M059J (cell line): Measurements from ENCODE around the gene MAML2. TPM values are rescaled to one million over a fixed set of nuclear protein-coding genes. Genes with fewer than 3 reads are reported as not detected.
A peak's percentile ranks its signal among the peaks of the same experiment; 100 is the strongest.
"Not testable (repeated sequence)": the region's sequence is repeated elsewhere in the genome, so short reads cannot be mapped to it uniquely, and the experiment has no call there.

Source experiments
- DNase-seq: peaks from one replicate; pipeline ENCODE4 v3.0.0-alpha.2; 2012; ENCODE audit warnings: low read depth
- total RNA-seq: library from RNA; depleted of rRNA; stranded (reverse); fragments of >200 nt; shearing (Covaris generic); gene quantifications from 2 replicates; pipeline ENCODE4 v1.2.3, GENCODE V29; 2014

The MAML2 gene
- total RNA-seq, 1 experiment from 2014 or later: 14.0 TPM

DNA sequence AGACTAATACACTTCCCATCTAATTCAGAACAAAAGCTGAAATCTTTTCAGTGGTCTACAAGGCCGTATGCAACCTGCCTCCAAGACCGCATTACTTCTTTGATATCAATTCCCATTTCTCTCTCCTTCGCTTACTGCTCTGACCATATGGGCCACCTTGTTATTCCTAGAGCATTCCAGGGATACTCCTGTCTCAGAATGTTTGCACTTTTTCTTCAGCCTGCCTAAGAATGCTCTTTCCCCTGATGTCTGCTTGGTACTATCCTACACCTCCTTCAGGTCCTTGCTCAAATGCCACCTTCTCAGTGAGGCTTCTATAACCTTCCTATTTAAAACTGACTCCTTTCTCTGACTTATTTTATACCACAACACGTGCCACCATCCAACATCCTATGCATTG, 71.2 kb downstream of the MAML2 start:
- DNase-seq: no peak

- DNase-seq: not testable (repeated sequence)
Observed at GRCh38 chr11:96271352-96271751, 71.6 kb downstream of the MAML2 start.

- DNase-seq: not testable (repeated sequence)
Observed at GRCh38 chr11:96268527-96268926, 74.5 kb downstream of the MAML2 start.

DNA sequence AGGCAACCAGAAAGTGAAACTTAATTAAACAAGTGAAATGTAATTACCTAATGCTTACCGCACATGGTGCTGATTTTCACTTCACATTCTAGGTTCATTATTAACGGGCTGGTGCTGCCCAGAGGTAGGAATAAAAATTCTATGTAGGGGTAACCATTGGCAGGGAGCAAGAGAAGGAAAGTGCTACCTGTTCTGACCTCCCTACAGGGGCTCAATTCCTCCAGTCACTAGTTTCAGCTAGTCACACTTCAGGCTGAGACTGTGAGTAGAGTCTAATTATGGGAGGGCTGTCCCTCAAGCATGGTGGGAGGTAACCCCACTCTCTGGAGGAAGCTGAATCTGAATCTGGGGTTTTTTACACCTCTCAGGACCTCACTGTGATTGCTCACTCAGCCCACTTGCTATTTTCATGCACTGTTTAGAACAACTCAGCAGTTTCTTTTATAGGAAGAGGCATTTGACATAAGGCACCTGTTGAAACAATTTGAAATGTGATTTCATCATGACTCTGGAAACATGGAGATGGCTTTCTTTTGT, 75.4 kb downstream of the MAML2 start:
- no peak for DNase-seq

DNA sequence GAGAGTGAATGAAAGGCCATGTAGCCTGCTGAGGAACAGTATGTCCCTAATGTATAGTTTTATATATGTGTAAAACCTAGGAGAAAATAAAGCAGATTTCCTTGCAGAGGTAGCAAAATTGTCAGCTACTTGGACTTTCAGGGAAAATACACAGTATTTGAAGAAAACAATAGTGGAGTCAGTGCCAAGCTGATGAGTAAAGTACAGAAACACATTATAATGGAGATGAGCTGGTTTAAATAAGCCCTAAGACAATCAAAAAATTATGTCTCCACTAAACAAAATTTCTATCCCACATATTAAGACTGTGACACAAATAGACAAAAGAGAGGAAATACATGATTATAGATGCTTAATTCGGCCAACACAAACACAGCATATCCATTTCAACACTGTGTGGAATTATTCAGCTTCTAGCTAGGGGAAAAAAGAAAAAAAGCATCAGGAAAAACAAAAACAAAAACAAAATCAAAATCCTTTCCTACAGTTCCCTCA, 75.9 kb downstream of the MAML2 start:
- no peak for DNase-seq

GRCh38 chr11:96265972-96266371, 77.0 kb downstream of the MAML2 start:
- DNase-seq: no peak

DNA sequence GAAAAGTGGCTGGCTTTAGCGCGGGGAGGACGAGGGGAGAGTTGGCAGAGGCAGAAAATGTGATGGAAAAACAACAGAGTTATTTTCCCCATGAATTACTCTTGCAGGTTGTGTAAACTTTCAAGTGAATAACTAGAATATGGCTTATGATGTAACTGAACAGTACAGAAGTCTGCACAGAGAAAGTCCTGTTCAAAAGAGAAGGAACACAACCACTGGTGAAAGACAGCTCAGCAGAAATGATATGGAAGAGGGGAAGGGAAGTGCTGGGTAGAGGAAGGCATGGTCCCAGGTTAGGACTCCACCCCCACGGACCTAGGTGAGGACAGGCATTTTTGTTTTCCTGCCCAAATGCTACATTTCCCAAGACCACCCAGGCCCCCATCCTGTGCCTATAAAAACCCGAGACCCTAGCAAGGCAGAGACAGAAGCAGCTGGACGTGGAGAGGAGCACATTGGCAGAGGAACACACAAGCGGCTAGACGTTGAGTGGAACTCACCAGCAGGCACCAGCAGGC, 77.7 kb downstream of the MAML2 start:
- DNase-seq: no peak

- DNase-seq: peak; percentile 73
Observed at GRCh38 chr11:96264364-96264763, 78.6 kb downstream of the MAML2 start.

GRCh38 chr11:96263238-96263763, 79.7 kb downstream of the MAML2 start:
- peak; percentile 83 for DNase-seq

DNA sequence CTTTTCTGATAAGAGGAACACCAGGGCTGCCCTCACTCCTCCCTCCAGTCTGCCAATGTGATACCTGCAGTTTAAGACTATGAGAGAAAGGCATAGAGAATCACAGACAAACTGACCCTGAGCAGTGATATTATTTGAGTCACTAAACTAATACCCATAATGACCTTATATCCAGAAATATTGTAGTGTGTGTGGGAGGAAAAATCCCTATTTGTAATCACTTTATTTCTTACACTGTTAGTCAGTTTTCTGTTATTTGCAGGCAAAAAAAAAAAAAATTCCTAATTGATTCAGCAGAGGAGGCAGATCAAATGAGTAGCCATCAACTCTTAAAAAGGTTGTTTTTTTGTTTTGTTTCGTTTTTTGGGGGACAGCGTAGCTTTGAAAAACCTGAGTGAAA, 82.5 kb downstream of the MAML2 start:
- no peak for DNase-seq

DNA sequence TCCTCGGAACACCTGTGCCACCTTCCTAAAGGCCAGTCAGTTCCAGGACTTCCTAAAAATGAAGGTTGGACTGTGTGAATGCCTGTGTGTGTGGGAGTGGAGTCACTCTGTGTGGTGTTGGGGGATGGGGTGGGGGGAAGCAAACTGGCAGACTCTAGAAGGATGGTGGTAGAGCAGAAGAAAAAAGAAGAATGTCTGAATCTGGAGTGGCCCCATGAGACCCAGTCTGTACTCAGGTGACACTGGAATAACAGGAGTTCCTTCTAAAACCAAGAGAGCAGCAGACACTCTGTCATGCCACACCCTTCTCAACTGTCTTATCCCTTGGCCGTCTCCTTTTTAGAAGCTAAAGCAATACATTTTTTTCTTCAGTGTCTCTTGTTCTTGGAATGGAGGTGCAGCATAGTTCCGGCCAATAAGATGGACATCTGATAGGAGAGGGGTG, 82.9 kb downstream of the MAML2 start:
- DNase-seq: no peak

DNA sequence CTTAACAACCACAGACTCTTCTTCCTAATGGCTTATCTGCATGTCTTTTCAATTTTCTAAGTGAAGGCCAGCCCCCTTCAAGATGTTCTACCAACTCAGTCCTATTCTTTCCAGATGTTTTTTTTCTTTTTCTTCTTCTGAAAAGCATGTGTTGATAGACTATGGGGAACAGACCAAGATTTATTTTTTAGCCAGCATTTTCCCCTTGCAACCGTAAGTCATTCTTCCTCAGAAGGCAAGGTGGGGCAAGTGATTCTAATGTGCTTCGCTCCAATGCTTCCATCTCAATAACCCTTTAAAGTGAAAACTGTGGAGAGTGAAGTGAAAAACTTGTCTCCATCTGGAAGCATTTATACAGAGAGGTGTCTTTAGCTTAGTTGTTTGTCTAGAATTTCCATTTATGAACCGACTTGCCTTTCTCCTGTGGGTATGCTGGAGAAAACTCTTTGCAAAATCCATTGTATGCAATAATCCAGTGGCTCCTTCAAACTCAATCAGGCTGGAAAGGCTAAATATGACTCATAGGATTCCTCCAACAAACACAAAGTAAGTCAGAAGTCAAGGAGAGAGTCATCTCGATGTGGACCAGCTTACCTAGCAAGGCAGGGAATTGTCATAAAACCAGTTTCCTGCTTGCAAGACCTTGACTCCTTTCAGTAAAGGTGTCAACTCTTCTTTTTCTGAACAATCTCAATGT, 83.7 kb downstream of the MAML2 start:
- DNase-seq: peak; percentile 92

GRCh38 chr11:96257972-96258934, 84.7 kb downstream of the MAML2 start:
- DNase-seq: peak; percentile 71

DNA sequence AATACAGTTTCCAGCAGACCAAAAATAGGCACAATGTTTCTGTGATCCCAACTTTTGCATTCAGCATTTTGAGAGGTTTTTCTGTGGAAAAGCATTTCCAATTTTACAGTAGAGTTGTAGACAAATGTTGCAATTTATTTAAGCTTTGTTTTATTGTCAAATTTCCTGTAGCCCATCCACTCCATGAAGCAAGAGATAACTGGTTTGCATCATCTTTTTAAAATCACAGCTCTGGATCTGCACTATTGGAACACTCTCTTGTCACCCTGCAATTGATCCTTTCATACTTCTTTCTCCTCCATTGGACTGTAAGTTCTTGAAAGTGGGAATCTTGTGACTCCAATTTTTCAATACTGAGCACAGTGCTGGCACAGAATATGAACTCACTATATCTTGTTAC, 86.0 kb downstream of the MAML2 start:
- no peak for DNase-seq

- DNase-seq: no peak
Observed at GRCh38 chr11:96256215-96257011, 86.6 kb downstream of the MAML2 start.

DNA sequence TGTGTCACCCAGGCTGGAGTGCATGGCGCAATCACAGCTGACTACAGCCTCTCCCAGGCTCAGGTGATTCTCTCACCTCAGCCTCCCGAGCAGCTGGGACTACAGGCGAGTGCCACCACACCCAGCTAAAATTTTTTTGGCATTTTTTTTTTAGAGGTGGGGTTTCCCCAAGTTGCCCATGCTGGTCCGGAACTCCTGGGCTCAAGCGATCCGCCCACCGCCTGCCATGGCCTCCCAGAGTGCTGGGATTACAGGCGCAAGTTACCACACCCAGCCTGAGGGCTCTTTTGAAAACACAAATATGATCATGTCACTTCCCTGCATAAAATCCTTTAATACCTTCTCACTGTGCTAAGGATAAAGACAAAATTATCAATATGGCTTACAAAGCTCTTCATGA, 88.1 kb downstream of the MAML2 start:
- no peak for DNase-seq

GRCh38 chr11:96254087-96254486, 88.9 kb downstream of the MAML2 start:
- peak; percentile 38 for DNase-seq

DNA sequence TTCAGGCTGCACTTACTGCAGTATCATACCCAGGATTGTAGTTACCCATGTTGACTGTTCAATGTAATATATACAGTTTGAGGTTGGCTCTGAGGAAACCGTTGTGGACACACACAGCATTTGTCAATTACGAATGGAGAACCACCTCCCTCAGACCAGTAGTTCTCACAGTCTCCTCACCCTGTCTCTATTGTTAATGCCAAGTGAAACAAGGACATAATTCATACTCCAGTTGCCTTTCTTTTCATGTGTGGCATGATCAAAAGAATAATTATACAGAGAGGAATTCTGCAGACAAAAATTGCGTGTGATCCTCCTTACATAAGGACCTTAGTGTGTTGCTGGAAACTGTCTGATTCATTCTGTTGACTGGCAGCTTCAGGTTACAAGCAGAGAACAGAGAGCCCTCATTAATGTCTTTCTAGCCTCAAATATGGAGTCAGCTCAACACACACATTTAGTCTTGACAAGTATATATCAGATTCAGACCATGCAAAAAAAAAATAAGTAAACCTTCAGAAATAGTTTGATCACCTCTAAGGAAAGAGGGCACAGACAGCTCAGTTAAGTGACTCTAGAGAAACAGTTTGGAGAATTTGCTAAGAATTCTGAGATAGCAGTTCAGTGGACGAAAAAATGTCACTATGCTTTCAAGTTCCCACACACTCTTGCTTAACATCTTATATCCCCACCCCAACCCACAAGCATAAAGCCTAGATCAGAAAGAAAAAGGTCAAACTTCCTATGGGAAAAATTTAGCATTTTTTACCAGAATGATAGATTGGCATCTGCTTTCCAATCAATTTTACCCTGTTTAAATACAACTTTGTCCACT, 96.1 kb downstream of the MAML2 start:
- DNase-seq: peak; percentile 84

DNA sequence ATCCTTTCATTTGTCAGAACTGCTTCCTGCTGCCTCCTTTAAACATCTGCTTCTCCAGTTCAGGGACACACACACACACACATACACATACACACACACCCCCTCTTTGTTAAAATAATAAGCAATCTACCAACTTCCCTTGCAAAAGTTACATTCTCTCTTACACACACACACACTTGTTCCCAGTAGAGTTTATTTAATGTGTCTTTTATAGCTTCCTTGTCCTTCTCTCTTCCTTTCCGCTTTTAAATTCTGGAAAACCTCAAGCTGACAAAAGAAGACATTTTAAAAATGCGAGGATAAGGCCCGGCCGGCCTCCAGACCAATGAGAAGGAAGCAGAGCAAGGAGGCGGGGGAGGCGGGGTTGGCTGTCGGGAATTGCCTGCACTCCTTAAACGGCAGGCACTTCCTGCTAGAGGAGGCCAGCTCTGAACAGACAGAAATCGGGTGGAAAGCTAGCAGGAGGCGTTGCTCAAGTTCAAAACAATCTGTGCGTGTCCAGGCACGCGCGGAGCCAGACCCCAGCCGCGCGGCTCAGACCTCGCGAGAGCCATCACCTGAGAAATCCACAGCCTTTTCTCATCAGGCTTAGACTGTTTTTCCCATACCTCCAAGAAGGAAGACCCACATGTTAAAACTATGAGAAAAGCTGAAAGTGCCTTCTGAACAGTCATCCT, 99.9 kb downstream of the MAML2 start:
- DNase-seq: peak; percentile 99
